ENCODE measurements around the gene IFNL3.
"Not testable (repeated sequence)": the region's sequence is repeated elsewhere in the genome, so short reads cannot be mapped to it uniquely, and the experiment has no call there.

DNA sequence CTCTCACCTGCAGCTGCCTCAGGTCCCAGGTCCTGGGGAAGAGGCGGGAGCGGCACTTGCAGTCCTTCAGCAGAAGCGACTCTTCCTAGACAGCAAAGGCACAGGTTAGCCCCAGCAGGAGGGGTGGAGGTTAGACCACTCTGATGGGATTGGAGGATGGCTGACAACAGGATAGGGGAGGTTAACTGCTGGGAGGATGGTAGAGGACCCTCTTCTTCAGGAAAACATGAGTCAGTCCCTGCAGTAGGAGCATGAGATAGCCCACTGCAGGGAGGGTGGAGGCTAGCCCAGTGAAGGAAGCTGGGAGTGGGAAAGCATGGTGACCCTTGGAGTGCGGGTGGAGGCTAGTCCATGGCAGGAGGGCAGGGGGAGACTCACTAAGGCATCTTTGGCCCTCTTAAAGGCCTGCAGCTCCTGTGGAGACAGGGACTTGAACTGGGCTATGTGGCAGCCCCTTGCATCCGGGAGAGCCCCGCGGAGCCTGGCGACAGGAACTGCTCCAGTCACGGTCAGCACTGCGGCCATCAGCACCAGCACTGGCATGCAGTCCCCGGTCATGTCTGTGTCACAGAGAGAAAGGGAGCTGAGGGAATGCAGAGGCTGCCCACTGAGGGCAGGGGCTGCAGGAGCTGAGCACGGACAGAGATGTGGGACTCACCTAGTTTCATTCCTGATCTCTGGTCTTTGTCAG lies at the start of gene IFNL3:
- TF ChIP-seq, protein P1, sequence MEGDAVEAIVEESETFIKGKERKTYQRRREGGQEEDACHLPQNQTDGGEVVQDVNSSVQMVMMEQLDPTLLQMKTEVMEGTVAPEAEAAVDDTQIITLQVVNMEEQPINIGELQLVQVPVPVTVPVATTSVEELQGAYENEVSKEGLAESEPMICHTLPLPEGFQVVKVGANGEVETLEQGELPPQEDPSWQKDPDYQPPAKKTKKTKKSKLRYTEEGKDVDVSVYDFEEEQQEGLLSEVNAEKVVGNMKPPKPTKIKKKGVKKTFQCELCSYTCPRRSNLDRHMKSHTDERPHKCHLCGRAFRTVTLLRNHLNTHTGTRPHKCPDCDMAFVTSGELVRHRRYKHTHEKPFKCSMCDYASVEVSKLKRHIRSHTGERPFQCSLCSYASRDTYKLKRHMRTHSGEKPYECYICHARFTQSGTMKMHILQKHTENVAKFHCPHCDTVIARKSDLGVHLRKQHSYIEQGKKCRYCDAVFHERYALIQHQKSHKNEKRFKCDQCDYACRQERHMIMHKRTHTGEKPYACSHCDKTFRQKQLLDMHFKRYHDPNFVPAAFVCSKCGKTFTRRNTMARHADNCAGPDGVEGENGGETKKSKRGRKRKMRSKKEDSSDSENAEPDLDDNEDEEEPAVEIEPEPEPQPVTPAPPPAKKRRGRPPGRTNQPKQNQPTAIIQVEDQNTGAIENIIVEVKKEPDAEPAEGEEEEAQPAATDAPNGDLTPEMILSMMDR (IDR thresholded peaks at IDR 0.05) = not testable (repeated sequence)
- TF ChIP-seq EZH2phosphoT487, EZH2 (IDR thresholded peaks at IDR 0.05): not testable (repeated sequence)
